BJ (cell line): Measurements from ENCODE around the gene PHACTR3. TPM values are rescaled to one million over a fixed set of nuclear protein-coding genes. Genes with fewer than 3 reads are reported as not detected.
A peak's percentile ranks its signal among the peaks of the same experiment; 100 is the strongest.

Experiments
- CTCF ChIA-PET: fragments of 350-600 bp; formaldehyde crosslinking; extraction: SDS; loops from one replicate; lab custom pipeline; 2021; ENCODE audit warnings: antibody characterized with exemption, inconsistent platforms; lab: Yijun Ruan, JAX
- POLR2A ChIA-PET: fragments of 300-600 bp; sonication (Branson Sonifier 250); formaldehyde crosslinking; extraction: SDS; loops from one replicate; lab custom pipeline; 2021; ENCODE audit warnings: antibody characterized with exemption; lab: Charles Lee
- DNase-seq: peaks from one replicate; pipeline ENCODE4 v3.0.0-alpha.2; 2011; ENCODE audit warnings: low read depth
- H3K27me3 ChIP-seq: 2 replicates; pipeline ENCODE4 v1.6.0; 2011; ENCODE audit warnings: low read length; ENCODE audit not compliant: control insufficient read depth, insufficient read depth
- H3K36me3 ChIP-seq: 2 replicates; pipeline ENCODE4 v1.5.1; 2011; ENCODE audit warnings: low read length; ENCODE audit not compliant: control insufficient read depth, insufficient read depth
- H3K4me3 ChIP-seq: 2 replicates; pipeline ENCODE4 v1.5.1; 2011; ENCODE audit warnings: low read depth, mild to moderate bottlenecking, control low read depth, low read length
- polyA plus RNA-seq: library from polyadenylated mRNA; depleted of rRNA; stranded (reverse); fragments of >200 nt; gene quantifications from 2 replicates; pipeline ENCODE4 v1.2.3, GENCODE V29; 2011
- TF ChIP-seq, protein P1 (sequence below): IDR thresholded peaks from 2 replicates; pipeline ENCODE4 v1.5.1; 2011; ENCODE audit warnings: low read depth, mild to moderate bottlenecking, control low read depth, inconsistent platforms, low read length, moderate library complexity; ENCODE audit not compliant: insufficient read depth

PHACTR3 gene
- polyA plus RNA-seq, 1 experiment, result not detected

DNA sequence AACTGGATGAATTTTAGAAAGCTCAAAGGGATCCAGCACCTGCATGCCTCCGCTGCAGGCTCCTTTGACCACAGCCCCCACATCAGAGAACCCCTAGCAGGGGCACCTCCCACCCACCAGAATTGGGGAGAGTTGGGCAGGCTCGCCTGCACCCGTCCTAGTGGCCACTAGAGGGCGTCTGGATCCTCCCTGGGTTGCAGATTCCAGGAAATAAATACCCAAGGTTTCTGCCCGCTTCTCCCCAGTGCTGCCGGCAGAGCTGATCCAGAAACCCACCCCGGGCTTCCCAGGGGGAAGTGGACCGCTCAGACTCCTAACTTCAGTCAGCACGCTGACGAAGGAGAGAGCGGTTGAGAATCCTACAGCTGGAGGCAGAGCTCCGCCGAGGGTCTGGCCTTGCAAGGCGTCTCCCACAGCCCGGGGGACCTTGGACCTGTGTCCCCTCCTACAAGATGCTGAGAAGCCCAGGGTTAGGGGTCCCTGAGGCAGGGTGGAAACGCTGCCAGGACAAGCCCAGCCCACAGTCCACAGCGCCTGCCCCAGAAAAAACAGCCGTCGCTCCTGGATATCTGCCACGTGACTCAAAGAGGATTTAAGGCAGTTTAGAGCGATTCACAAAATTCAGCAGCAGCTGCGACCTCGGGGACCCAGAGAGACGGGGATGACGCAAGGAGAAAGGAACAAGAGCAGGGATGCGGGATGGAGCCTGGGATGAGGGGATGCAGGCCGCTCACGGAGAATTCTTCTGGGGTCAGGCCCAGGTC is 32.6 kb upstream of the PHACTR3 start:
- TF ChIP-seq, protein P1, sequence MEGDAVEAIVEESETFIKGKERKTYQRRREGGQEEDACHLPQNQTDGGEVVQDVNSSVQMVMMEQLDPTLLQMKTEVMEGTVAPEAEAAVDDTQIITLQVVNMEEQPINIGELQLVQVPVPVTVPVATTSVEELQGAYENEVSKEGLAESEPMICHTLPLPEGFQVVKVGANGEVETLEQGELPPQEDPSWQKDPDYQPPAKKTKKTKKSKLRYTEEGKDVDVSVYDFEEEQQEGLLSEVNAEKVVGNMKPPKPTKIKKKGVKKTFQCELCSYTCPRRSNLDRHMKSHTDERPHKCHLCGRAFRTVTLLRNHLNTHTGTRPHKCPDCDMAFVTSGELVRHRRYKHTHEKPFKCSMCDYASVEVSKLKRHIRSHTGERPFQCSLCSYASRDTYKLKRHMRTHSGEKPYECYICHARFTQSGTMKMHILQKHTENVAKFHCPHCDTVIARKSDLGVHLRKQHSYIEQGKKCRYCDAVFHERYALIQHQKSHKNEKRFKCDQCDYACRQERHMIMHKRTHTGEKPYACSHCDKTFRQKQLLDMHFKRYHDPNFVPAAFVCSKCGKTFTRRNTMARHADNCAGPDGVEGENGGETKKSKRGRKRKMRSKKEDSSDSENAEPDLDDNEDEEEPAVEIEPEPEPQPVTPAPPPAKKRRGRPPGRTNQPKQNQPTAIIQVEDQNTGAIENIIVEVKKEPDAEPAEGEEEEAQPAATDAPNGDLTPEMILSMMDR, result peak; percentile 96
- ChIA-PET CTCF (interaction anchor here (0.6 to 3.0 kb wide), 30 partner anchors 9 to 1104 kb away, joined by 3 to 78 read pairs (median 6); partner anchors contain the start of gene PHACTR3), POLR2A (interaction anchor here (0.6 kb wide), 1 partner anchor 25 kb away, joined by 3 read pairs; no protein-coding TSS in a partner anchor)

DNA sequence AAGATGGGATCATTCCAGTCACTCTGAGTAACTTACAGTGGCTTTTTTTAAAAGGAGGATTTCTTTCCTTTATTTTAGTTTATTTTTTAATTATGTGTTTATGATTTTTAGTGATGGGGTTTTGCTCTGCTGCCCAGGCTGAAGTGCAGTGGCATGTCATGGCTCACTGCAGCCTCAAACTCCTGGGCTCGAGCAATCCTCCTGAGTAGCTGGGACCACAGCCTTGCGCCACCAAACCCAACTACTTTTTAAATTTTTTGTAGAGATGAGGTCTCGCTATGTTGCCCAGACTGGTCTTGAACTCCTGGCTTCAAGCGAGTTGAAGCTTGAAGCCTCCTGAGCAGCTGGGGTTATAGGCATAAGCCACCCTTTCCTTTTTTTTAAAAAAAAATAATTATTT is 31.8 kb upstream of the PHACTR3 start:
- POLR2A ChIA-PET, result no interaction called here
- CTCF ChIA-PET, result interaction anchor here (0.6 to 2.9 kb wide), 13 partner anchors 8 to 1103 kb away, joined by 3 to 31 read pairs (median 6); no protein-coding TSS in a partner anchor

More for the DNA sequence above, 32.6 kb upstream of the PHACTR3 start:
- H3K36me3 ChIP-seq, result no peaks in the 10 kb centered on the region
- DNase-seq, result no peak
- H3K27me3 ChIP-seq, result peaks cover 8% of the 10 kb centered on the region
- peak overlapping the region; percentile 44 for H3K4me3 ChIP-seq

DNA sequence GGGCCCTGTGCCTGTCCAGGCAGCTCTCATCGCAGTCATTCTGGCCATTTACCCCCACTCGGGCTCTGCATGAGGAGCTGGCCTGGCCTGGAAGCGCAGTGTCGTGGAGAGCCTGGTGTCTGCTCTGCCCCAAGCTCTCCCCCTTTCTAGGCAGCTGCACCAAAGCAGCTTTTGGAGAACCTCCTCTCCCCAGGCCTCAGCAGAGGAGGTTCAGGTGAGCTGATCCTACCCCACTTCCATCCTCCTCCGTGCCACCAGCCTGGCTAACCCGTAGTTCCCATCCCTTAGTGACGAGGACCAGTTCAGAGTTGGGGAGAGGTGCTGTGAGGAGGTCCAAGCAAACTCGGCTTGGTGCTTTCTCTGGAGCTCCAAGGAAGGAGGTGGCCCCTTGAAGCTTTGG is 30.5 kb upstream of the PHACTR3 start:
- POLR2A ChIA-PET, result no interaction called here
- TF ChIP-seq, protein P1, result no peak

More for the DNA sequence above, 31.8 kb upstream of the PHACTR3 start:
- H3K27me3 ChIP-seq, result peaks cover 10% of the 10 kb centered on the region
- no peak for DNase-seq
- no peak overlapping the region for H3K4me3 ChIP-seq
- H3K36me3 ChIP-seq, result no peaks in the 10 kb centered on the region
- TF ChIP-seq, protein P1, result no peak

DNA sequence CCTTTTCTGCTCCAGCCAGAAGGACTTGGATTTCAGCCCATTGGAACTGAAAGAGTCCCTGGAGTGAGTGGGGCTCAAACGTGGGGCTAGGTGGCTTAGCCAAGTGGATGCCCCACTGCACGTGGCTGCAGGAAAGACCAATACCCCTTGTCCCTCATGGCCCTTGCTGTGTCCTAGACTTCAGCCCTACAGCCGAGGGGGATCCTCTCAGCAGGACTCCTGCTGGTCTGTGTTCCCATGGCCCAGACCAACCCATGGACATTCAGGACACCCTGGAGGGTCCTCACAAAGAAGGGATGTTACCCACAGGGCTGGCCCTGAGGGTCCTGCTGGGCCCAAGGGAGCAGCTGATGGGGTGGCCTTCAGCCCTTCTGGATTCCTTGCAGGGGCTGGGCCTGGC is 30.0 kb upstream of the PHACTR3 start:
- TF ChIP-seq, protein P1, result no peak
- ChIA-PET CTCF (interaction anchor here (0.6 to 2.5 kb wide), 3 partner anchors 24 to 177 kb away, joined by 4 to 8 read pairs (median 6); no protein-coding TSS in a partner anchor), POLR2A (no interaction called here)

More for the DNA sequence above, 30.5 kb upstream of the PHACTR3 start:
- H3K36me3 ChIP-seq, result no peaks in the 10 kb centered on the region
- H3K27me3 ChIP-seq, result peaks cover 17% of the 10 kb centered on the region
- CTCF ChIA-PET, result interaction anchor here (0.6 to 2.5 kb wide), 6 partner anchors 13 to 182 kb away, joined by 3 to 8 read pairs (median 5); no protein-coding TSS in a partner anchor
- no peak for DNase-seq
- no peak overlapping the region for H3K4me3 ChIP-seq

DNA sequence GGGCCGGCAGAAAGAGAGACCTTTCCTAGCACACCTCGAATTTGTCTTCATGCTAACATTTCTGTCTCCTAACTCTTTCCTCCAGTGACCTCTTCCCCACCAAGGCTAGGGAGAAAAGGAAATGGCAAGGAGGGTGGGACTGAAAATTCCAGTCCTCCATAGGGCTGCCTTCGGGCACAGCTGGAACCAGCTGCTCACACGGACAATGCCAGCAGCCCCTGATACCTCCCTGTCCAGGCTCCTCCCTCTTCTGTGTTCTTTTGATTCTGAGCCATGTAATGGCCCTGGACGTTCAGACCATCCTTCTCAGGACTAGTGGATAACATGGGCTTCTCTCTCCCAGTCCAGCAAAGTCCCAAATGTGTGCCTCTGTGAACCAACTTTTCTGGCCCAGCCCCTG is 29.1 kb upstream of the PHACTR3 start:
- ChIA-PET POLR2A (no interaction called here), CTCF (interaction anchor here (2.5 kb wide), 1 partner anchor 173 kb away, joined by 6 read pairs; no protein-coding TSS in a partner anchor)
- H3K4me3 ChIP-seq, result no peak overlapping the region
- DNase-seq, result no peak
- no peaks in the 10 kb centered on the region for H3K36me3 ChIP-seq
- TF ChIP-seq, protein P1, result no peak
- H3K27me3 ChIP-seq, result peaks cover 17% of the 10 kb centered on the region

More for the DNA sequence above, 30.0 kb upstream of the PHACTR3 start:
- Histone ChIP-seq H3K4me3 (no peak overlapping the region), H3K27me3 (peaks cover 17% of the 10 kb centered on the region), H3K36me3 (no peaks in the 10 kb centered on the region)
- no peak for DNase-seq
